Fibroblast of villous mesenchyme (primary cell): ENCODE measurements around the gene TMEM208. TPM values are rescaled to one million over a fixed set of nuclear protein-coding genes. Genes with fewer than 3 reads are reported as not detected.

Source experiments
- DNase-seq: peaks from one replicate; pipeline ENCODE4 v3.0.0-alpha.2; 2010; ENCODE audit warnings: low read depth
- H3K4me3 ChIP-seq: 2 replicates; pipeline ENCODE4 v1.5.1; 2011; ENCODE audit warnings: low read depth, mild to moderate bottlenecking, low read length
- CTCF ChIP-seq: IDR thresholded peaks from 2 replicates; pipeline ENCODE4 v1.5.1; 2012; ENCODE audit warnings: low read depth, mild to moderate bottlenecking, low read length; ENCODE audit not compliant: insufficient read depth
- total RNA-seq: library from RNA; depleted of rRNA; stranded (reverse); fragments of >200 nt; gene quantifications from 2 replicates; pipeline ENCODE4 v1.2.3, GENCODE V29; 2012

Gene TMEM208
- total RNA-seq, 1 donor, result 25.5 TPM

DNA sequence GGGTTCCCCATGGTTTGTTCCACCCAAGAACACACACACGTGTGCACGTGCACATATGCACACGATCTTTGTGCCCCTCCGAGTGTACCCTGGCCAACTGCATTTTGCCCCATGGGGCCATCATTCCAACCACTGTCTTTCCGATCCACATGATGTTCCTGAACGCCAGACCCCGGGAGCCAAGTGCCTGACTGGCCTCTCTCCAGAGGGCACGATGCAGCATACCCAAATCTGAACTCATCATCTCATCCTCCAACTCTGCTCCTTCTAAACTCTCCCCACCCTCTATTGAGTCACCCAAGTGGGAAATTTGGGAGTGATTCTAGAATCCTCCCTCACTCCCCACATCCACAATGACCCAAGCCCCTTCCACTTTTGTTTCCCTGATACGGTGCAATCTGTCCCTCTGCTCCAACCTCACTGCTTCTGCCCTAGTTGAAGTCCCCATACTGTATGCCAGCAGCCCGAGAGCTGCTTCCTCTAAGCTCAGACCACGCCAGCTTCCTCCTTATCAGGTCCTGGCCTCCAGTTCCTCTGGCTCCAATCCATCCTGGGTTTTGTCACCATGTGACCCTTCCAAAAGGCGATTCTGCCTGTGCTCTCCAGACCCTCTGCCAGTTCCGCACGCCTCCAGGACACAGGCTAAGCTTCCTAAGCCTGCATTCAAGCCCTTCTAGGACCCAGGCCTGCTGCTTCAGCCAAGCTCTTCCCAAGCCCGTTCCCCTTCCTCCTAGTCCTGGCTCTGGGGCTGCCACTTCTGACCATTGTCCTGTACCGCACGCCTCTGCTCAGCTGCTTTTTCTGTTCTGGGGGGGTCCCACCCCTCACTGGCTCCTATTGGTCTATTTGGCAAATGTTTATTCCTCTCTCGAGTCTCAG is 10.1 kb upstream of the TMEM208 start:
- no peak for TF ChIP-seq CTCF
- no peak for DNase-seq
- no peak overlapping the region for H3K4me3 ChIP-seq

- DNase-seq, result no peak
- no peak for TF ChIP-seq CTCF
- no peak overlapping the region for H3K4me3 ChIP-seq
Measured at GRCh38 chr16:67223992-67224391, 2.9 kb upstream of the TMEM208 start.

- no peak for TF ChIP-seq CTCF
- no peak for DNase-seq
- peak overlapping the region; percentile 100 for H3K4me3 ChIP-seq
Measured at GRCh38 chr16:67226295-67226803, 581 bp upstream of the TMEM208 start.

DNA sequence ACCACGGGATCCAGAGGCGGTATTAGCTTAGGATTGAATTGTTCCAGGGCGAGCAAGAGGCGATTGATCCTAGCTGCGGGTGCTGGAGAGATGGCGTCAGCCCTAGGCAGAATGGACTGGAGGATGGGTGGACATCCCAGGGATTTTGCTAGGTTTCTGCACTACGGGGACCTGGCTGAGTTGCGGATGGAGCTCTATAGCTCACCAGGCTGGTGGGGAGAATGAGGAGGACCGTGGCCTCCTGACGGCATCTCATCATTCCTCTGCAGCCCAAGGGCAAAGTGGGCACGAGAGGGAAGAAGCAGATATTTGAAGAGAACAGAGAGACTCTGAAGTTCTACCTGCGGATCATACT is 614 bp downstream of the TMEM208 start:
- no peak for TF ChIP-seq CTCF
- peak overlapping the region; percentile 100 for H3K4me3 ChIP-seq
- DNase-seq, result no peak

DNA sequence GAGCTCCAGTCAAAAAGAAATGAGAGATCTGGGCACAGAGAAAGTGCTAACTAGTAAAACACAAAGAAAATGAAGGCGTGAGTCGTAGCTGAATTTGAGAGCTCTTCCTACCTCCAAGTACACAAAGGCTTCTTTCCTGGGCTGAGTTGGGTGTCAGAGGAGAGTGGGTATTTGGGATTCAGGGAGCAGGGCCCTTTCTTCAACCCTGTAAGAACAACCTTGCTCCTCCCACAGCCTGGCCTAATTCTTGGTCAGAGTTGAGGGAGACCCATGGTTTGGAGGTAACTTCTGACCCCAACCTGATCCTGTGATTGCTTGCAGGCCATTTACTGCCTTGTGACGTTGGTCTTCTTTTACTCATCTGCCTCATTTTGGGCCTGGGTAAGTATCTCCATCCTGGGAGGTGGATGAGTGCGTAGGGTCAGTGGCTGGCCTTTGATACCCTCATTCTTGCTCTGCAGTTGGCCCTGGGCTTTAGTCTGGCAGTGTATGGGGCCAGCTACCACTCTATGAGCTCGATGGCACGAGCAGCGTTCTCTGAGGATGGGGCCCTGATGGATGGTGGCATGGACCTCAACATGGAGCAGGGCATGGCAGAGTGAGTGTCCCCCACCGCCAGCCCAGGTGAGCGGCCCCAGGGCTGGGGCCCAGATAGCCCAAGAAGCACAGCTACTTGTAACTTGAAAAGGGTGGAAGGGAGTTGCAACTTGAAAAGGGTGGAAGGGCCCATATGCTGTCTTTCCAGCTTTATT is 1.3 kb downstream of the TMEM208 start:
- peak overlapping the region; percentile 100 for H3K4me3 ChIP-seq
- no peak for TF ChIP-seq CTCF
- DNase-seq, result no peak

- no peak for DNase-seq
- no peak overlapping the region for H3K4me3 ChIP-seq
- no peak for TF ChIP-seq CTCF
Measured at GRCh38 chr16:67228905-67229304, 2.0 kb downstream of the TMEM208 start.
